Stimulated activated CD8-positive, alpha-beta memory T cell treated with anti-CD3 and anti-CD28 coated beads, Interleukin-7, amount 100 ng/mL, for 1 hour (primary cell): ENCODE results near the gene KDM4B.

Experiments used
- DNase-seq, 2 donors: peaks; one replicate each; pipeline ENCODE4 v3.0.0-alpha.2; 2020; ENCODE audit warnings: low read depth in 2 of 2

The KDM4B gene

DNA sequence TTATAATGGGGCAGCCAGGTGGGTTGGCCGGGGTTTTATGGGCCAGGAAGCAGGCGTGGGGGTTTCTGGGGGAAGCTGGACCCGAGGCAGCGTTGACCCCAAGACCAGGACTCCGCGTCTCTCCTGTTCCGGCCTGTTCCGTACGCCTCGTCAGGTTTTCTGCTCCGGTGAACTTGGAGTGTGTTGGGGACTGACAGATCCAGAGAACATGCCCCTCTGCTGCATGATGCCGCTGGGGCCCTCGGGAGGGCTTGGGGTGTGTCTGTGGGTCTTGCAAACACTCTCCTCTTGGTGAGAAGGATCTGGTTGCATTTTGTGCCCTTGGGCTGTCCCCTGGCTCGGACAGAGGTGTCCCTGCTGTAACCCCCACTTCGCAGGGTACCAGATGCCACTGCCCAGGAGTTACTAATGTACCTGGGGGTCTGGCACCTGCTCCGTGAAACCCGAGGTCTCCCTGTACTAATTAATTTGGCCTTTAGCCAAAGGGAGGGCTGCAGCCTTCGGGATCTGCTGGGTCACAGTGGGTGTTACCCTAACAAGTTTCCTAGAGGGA, 15.6 kb downstream of the KDM4B start:
- DNase-seq: no peak

DNA sequence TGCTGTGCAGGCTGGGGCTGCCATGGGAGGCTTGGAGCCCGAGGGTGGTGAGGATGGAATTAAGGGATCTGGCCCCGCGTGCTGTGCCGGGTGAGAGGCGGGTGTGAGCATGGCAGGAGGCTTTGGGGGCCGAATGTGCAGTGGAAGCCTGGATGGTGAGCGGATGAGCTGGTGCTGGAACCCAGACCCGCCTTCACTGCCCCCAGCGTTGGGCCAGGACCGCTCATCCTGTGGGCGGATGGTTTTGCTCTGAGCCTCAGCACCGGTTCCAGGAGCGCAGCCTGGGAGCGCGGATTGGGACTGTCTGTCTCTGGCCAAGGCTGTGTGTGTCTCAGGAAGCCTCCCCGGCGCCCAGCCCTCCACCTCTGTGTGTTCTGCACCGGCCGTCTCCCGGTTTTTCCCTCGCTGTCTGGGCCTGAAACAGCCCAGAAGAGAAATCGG, 16.7 kb downstream of the KDM4B start:
- DNase-seq: no peak

- DNase-seq: no peak
Measured at GRCh38 chr19:4986056-4986455, 17.1 kb downstream of the KDM4B start.

GRCh38 chr19:4986471-4986891, 17.6 kb downstream of the KDM4B start:
- DNase-seq: no peak

DNA sequence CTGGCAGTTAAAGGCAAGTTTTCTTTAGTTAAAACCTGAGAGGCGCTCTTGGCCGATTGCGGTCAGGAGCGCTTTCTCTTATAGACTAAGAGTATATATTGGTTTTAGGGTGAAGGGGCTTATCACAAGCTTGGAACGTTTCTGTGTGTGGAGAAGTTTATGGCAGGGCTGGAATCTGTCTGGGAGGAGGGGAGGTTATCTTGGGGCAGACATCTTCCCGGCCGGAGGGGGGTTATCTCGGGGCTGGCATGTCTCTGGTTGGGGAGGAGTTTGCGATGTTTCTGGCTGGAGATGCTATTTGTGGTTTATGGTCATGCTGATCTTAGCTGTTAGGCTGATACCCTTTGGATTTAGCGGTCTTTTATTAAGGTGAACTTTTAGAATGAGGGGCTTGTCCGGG, 18.3 kb downstream of the KDM4B start:
- no peak for DNase-seq

DNA sequence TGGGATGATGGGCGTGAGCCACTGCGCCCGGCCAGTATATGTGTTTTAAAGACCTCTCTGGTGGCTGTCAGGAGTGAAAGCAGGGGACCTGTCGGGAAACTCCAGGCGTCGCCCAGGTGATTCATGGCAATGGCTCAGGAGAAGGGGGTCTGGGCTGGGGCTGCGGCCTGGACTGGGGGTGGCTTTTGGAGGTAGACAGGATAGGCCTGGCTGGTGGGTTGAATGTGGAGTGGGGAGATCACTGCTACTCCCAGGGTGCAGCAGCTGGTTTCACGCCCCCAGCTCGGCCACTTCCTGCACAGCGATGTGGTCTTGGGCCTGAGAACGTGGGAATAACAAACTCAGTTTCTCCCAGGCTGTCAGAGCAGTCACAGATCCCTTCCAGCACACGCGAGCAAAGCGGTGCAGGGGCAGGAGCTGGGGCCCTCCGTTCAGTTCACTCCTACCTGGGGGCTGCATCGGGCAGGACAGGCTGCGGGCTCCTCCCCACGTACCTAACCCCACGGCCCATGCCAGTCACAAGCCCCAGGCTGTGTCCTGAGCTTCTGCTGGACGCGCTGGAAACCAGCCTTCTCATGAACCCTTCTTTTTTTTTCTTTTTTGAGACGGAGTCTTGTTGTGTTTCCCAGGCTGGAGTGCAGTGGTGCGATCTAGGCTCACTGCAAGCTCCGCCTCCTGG, 18.9 kb downstream of the KDM4B start:
- no peak for DNase-seq

DNA sequence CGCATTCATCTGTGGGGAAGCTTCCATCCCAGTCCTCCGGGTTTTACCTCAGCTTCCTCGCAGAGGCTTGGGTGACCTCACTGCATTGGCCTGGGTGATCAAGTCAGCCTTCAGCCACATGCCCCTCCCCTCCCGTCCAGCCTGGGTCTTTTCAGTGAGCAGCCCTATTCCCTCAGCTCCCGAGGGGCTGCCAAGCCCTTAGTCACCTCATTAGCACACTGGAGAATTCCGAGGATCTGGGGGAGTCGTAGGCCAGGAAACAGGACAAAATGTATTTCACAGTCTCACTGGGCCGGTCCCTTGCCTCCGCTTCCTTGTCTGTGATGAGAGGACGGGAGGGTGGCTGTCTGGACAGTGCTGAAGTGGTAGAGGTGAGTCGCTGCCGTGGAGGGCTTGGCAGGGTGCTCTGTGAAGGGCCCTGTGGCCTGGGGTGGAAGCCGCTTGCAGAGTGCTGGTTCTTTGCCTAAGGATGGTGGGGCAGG, 19.9 kb downstream of the KDM4B start:
- no peak for DNase-seq

DNA sequence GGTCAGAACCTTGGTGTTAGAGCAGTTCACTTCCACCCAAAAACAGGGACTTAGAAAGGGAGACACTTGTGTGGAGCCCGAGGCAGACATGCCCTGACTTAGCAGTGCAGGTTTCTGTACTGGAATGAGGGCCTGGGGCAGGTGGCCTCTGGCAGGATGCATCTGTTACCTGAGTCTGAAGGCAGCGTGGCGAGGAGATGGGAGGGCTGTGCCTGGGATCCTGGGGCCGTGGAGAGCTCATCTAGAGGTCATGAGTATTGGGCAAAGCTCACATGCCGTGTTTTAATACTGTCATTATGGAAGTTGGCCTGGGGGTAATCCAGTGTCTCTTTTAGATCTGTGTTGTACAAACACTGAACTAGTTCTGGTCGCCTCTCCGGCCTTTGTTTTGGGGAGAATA, 21.4 kb downstream of the KDM4B start:
- no peak for DNase-seq

DNA sequence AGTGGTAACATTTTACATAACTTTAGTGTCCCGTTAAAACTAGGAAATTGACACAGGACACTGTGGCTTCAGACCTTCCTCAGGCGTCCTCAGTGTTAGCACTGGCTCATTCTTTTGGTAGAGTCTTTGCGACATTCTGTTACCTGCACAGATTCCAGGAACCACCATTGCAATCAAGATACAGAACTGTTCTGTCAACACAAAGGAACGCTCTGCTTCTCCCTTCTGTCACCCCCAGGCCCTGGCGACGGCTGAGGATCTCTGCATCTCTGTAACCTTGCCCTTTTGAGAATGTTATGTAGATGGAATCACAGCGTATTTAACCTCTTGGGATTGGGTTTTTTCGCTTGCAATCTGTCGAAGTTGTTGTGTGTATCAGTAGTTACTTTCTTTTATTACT, 22.6 kb downstream of the KDM4B start:
- no peak for DNase-seq

DNA sequence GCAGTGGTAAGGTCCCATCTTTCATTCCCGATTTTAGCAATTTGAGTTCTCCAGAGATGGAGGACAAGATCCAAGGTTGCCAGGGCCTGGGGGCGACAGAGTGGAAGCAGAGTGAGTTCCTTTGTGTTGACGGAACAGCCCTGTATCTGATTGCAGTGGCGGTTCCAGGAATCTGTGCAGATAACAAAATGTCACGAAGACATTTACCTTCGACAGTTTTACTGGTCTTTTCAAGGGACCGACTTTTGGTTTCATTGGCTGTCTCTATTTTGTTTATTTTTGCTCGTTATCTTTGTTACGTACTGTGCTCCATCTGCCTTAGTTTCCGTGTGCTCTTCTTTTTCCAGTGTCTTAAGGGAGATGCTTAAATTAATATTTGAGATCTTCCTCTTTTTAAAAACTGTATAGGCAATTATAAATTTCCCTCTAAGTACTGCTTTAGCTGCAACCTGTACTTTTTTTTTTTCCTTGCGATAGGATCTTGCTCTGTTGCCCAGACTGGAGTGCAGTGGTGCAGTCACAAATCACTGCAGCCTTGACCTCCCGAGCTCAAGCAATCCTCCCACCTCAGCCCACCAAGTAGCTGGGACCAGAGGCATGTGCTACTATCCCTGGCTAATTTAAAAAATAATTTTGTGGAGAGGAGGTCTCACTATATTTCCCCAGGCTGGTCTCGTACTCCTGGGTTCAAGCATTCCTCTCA, 23.2 kb downstream of the KDM4B start:
- no peak for DNase-seq

GRCh38 chr19:4993683-4994082, 24.8 kb downstream of the KDM4B start:
- no peak for DNase-seq

DNA sequence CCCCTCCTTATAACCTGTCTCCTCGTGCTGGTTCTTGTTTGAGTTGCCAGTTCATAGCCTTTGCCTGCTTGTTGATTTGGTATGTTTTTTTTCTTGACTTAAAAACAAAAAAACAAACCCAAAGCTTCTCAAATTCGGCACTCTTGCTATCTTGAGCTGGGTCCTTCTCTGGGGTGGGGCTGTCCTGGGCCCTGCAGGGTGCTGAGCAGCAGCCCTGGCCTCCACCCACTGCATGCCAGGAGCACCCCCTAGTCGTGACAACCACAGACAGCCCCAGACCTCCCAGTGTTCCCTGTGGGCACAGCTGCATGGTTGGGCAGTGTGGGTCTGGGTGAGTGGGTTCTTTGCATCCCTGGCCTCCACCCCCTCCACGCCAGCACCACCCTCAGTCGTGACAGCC, 27.8 kb downstream of the KDM4B start:
- DNase-seq: no peak

DNA sequence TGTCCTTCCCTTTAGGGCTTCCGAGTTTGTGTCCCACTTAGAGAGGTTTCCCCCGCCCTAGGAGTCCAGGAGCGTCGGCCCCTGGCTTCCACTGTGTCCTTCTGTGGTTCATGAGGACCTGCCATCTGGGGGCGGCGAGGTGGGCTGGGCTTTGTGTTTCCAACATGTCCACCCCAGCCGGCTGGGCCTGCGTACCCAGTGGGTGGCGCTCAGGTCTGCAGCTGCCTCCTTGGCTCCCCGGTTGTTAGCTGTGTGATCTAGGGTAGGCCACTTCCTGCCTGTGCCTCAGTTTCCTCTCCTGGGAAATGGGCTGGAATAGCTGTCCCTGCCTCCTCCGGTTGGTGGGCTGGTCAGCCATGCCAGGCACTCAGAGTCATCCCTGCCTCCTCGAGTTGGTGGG, 28.4 kb downstream of the KDM4B start:
- no peak for DNase-seq

DNA sequence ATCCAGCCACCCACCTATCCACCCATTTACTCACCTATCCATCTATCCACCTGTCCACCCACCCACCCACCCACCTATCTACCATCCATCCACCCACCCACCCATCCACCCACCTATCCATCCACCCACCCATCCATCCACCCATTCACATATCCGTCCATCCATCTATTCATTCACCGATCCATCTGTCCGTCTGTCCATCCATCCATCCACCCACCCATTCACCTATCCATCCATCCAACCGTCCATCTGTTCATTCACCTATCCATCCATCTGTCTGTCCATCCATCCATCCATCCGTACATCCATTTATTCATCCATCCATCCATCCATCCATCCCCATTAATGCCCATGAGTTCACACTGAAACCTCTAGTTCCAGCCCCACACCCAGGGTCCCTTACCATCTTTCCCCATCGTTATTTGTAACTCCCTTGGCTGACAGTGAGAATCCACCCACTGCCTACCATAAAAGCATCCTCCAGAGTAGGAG, 31.3 kb downstream of the KDM4B start:
- no peak for DNase-seq

DNA sequence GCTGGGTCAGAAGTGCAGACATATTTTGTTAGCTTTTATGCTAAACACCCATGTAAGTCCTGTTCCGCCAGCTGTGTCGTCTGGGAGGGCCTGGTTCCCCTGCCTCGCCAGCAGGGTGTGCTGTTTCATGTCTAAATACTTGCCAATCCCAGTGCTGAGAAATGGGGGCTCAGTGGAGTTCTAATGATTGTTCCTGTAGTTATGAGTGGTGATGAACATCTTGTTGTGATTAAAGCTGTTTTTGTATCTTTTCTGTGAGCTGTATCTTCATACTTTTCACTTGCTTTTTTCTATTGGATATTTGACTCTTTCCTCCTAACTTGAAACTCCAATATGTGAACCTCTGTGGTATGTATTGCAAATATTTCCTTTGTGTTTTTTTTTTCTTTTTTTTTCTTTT, 32.7 kb downstream of the KDM4B start:
- DNase-seq: no peak

GRCh38 chr19:5002143-5002542, 33.2 kb downstream of the KDM4B start:
- no peak for DNase-seq

- DNase-seq: no peak
Measured at GRCh38 chr19:5003781-5004180, 34.9 kb downstream of the KDM4B start.

DNA sequence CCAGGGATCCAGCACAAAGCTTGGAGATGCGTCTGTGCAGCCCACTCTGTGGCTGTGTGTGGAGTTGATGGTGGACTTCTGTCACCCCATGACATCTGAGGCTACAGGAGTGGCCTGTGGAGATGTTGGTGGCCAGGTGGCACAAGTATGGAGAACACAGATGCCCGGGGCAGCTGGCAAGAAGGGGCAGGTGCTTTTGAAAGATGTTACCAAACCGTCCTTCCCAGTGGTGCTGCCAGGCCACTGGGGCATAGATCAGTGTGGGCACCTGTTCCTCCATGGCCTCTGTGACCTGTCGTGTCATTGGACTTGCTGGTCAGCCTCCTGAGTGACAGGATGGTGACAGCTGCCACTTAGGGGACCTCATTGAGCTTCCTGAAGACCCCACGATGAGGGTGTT, 36.2 kb downstream of the KDM4B start:
- DNase-seq: no peak

GRCh38 chr19:5006201-5006600, 37.3 kb downstream of the KDM4B start:
- no peak for DNase-seq

GRCh38 chr19:5006821-5007220, 37.9 kb downstream of the KDM4B start:
- DNase-seq: no peak

DNA sequence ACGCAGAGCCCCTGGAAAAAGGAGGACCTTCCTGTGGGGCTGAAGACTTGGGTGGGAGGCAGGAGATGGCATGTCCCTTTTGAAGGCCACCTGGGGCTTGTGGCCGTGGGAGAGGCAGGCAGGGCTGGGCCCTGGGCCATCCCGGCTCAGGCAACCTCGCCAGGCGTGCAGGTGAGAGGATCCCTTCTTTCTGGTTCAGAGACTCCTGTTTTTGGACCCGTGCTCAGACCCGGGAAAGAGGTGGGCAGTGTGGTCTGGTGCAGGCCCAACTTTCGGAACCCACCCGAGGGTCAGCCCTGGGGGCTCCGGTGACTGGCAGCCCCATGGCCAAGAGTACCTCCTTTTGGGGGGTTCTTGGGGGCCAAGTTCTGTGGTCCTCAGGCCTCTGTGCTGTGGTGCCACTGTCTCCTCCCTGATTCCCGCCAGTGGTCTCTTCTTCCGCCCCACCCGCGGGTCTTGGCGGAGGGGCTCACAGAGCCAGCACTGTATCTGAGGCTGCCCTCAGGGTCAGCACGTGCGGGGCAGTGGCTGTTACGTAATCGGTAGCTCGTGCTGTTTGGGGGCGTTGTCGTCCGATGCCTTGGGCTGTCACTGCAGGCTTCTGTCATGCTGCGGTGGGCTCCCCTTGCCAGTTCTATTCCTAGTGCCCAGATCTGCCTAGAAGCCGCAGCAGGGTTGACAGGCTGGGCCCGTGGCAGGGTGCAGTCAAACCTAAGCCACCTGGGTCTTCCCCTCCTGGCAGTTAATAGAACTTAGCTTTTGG, 42.7 kb downstream of the KDM4B start:
- DNase-seq: no peak
